ENCODE data around the gene KCNJ4.
"Not testable (repeated sequence)": the region's sequence is repeated elsewhere in the genome, so short reads cannot be mapped to it uniquely, and the experiment has no call there.

KCNJ4 gene

DNA sequence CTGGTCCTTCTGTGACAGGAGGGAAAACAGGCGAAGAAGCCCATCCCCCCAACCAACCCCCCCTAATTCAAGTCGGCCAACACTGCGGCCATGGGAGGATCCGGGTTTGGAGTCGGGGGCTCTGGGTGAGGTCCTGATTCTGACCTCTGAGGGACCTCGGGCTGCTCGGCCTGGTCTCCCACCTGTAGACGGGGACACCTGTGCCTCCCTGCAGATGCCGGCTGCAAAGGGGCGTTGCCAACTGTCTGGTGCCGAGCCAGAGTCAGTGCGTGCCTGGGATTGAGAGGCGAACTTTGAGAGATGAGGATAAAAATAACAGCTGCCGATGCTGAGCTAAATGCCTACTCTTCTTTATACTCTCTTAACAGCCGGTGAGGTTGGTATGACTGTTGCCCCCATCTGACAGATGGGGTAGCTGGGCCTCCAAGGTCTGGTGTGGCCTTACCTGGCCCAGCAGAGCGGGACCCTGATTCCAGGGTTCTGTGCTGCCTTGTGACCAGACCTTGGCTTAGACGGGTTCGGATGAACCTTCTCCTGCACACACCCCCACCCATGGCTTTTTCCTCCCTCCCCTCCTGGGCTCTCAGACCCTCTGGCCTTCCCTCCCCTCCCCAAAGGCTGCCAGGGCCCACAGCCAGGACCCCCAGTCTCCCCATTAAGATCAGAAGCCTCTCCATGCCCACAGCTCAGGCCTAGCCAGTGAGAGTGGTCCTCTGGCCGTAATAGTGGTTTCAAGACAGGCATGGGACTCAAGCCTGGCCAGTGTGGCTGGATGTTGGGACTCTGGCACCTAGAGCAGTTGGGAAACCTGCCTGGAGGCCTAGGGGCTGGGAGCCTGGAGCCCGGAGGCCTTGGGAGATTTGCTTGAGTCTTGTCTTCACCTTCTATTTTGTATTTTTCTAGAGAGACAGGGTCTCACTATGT lies 41.7 kb downstream of the KCNJ4 start:
- ATAC-seq = no peak; the same call in 2 of the 3 replicates
- no peak for TF ChIP-seq ZNF70 (CRISPR knock-in tag; IDR thresholded peaks at IDR 0.05)
- TF ChIP-seq, protein P1, sequence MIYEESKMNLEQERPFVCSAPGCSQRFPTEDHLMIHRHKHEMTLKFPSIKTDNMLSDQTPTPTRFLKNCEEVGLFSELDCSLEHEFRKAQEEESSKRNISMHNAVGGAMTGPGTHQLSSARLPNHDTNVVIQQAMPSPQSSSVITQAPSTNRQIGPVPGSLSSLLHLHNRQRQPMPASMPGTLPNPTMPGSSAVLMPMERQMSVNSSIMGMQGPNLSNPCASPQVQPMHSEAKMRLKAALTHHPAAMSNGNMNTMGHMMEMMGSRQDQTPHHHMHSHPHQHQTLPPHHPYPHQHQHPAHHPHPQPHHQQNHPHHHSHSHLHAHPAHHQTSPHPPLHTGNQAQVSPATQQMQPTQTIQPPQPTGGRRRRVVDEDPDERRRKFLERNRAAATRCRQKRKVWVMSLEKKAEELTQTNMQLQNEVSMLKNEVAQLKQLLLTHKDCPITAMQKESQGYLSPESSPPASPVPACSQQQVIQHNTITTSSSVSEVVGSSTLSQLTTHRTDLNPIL (CRISPR knock-in tag; IDR thresholded peaks at IDR 0.05; ENCODE audit: low read depth) = no peak
- TF ChIP-seq ISL1 (CRISPR knock-in tag; IDR thresholded peaks at IDR 0.05) = no peak
- TF ChIP-seq GLIS3 (CRISPR knock-in tag; IDR thresholded peaks at IDR 0.05) = no peak
- no peak for TF ChIP-seq ZNF8 (CRISPR knock-in tag; IDR thresholded peaks at IDR 0.05)
- no peak for TF ChIP-seq SNAI2 (CRISPR knock-in tag; IDR thresholded peaks at IDR 0.05)
- TF ChIP-seq, protein P2, sequence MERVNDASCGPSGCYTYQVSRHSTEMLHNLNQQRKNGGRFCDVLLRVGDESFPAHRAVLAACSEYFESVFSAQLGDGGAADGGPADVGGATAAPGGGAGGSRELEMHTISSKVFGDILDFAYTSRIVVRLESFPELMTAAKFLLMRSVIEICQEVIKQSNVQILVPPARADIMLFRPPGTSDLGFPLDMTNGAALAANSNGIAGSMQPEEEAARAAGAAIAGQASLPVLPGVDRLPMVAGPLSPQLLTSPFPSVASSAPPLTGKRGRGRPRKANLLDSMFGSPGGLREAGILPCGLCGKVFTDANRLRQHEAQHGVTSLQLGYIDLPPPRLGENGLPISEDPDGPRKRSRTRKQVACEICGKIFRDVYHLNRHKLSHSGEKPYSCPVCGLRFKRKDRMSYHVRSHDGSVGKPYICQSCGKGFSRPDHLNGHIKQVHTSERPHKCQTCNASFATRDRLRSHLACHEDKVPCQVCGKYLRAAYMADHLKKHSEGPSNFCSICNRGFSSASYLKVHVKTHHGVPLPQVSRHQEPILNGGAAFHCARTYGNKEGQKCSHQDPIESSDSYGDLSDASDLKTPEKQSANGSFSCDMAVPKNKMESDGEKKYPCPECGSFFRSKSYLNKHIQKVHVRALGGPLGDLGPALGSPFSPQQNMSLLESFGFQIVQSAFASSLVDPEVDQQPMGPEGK (CRISPR knock-in tag; IDR thresholded peaks at IDR 0.05; ENCODE audit: borderline replicate concordance) = no peak
- no peak for TF ChIP-seq ESRRG (CRISPR knock-in tag; IDR thresholded peaks at IDR 0.05)
- TF ChIP-seq, protein P3, sequence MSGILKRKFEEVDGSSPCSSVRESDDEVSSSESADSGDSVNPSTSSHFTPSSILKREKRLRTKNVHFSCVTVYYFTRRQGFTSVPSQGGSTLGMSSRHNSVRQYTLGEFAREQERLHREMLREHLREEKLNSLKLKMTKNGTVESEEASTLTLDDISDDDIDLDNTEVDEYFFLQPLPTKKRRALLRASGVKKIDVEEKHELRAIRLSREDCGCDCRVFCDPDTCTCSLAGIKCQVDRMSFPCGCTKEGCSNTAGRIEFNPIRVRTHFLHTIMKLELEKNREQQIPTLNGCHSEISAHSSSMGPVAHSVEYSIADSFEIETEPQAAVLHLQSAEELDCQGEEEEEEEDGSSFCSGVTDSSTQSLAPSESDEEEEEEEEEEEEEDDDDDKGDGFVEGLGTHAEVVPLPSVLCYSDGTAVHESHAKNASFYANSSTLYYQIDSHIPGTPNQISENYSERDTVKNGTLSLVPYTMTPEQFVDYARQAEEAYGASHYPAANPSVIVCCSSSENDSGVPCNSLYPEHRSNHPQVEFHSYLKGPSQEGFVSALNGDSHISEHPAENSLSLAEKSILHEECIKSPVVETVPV (CRISPR knock-in tag; IDR thresholded peaks at IDR 0.05) = no peak
- TF ChIP-seq, protein P4, sequence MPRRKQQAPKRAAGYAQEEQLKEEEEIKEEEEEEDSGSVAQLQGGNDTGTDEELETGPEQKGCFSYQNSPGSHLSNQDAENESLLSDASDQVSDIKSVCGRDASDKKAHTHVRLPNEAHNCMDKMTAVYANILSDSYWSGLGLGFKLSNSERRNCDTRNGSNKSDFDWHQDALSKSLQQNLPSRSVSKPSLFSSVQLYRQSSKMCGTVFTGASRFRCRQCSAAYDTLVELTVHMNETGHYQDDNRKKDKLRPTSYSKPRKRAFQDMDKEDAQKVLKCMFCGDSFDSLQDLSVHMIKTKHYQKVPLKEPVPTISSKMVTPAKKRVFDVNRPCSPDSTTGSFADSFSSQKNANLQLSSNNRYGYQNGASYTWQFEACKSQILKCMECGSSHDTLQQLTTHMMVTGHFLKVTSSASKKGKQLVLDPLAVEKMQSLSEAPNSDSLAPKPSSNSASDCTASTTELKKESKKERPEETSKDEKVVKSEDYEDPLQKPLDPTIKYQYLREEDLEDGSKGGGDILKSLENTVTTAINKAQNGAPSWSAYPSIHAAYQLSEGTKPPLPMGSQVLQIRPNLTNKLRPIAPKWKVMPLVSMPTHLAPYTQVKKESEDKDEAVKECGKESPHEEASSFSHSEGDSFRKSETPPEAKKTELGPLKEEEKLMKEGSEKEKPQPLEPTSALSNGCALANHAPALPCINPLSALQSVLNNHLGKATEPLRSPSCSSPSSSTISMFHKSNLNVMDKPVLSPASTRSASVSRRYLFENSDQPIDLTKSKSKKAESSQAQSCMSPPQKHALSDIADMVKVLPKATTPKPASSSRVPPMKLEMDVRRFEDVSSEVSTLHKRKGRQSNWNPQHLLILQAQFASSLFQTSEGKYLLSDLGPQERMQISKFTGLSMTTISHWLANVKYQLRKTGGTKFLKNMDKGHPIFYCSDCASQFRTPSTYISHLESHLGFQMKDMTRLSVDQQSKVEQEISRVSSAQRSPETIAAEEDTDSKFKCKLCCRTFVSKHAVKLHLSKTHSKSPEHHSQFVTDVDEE (CRISPR knock-in tag; IDR thresholded peaks at IDR 0.05) = no peak
- TF ChIP-seq PPARA (CRISPR knock-in tag; IDR thresholded peaks at IDR 0.05; ENCODE audit: borderline replicate concordance) = no peak

DNA sequence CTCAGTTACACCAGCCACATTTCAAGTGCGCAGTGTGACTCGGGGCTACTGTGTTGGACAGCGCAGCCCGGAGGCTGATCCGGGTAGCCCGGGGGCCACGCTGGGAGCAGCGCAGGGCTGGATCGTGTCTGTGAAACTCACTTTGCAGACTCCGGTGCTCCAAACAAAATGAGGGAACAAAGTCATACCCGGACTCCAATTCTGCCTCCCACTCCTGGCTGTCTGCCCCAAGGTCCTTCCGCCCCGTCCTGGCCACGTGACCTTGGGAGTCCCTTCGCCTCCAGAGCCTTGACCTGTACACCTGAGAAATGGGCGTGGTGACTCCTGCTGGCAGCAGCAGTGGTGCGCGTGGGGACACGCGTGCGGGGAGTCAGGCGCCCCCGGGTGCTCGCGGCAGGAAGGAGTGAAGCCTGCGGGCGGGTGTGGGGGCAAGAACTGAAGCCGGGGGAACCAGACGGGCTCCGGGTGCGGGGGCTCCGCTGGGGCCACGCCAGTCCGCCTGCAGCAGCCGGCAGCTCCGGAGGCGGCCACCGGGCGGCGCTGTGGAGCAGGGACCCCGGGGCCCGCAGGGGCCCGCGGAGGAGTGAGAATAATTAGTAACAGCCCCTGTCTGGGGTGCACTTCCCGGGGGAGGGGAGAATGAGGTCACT lies 42.4 kb downstream of the KCNJ4 start:
- ATAC-seq = peak; percentile 60
- TF ChIP-seq, protein P5, sequence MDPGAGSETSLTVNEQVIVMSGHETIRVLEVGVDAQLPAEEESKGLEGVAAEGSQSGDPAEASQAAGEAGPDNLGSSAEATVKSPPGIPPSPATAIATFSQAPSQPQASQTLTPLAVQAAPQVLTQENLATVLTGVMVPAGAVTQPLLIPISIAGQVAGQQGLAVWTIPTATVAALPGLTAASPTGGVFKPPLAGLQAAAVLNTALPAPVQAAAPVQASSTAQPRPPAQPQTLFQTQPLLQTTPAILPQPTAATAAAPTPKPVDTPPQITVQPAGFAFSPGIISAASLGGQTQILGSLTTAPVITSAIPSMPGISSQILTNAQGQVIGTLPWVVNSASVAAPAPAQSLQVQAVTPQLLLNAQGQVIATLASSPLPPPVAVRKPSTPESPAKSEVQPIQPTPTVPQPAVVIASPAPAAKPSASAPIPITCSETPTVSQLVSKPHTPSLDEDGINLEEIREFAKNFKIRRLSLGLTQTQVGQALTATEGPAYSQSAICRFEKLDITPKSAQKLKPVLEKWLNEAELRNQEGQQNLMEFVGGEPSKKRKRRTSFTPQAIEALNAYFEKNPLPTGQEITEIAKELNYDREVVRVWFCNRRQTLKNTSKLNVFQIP (CRISPR knock-in tag; IDR thresholded peaks at IDR 0.05; ENCODE audit: borderline replicate concordance, low read depth) = no peak
- TF ChIP-seq GLIS3 (CRISPR knock-in tag; IDR thresholded peaks at IDR 0.05) (no peak), TCF4 (CRISPR knock-in tag; IDR thresholded peaks at IDR 0.05; ENCODE audit: borderline replicate concordance) (no peak), ESRRG (CRISPR knock-in tag; IDR thresholded peaks at IDR 0.05) (no peak), ZFP30 (CRISPR knock-in tag; IDR thresholded peaks at IDR 0.05) (no peak), ISL1 (CRISPR knock-in tag; IDR thresholded peaks at IDR 0.05) (no peak), ZNF8 (CRISPR knock-in tag; IDR thresholded peaks at IDR 0.05) (no peak), BACH2 (CRISPR knock-in tag; IDR thresholded peaks at IDR 0.05; ENCODE audit: borderline replicate concordance) (no peak)
- TF ChIP-seq, protein P3 (CRISPR knock-in tag; IDR thresholded peaks at IDR 0.05) = no peak

DNA sequence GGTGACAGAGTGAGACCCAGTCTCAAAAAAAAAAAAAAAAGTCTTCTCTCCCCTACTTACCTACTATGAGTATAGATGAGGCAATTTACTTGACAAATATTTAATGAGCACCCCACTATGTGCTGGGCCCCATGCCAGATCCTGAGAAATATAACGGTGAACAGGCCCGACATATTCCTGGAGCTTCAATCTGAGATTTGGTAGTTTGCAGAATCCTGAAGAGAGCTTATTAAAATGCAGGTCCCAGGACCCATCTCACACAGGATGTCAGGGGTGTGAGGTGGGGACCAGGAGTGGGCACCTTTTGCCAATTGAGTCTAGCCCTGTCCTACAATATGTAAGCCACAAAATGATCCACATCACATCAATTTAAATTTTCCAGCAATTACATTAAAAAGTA lies 44.0 kb downstream of the KCNJ4 start:
- ATAC-seq = no peak
- TF ChIP-seq ZNF70 (CRISPR knock-in tag; IDR thresholded peaks at IDR 0.05) = no peak

DNA sequence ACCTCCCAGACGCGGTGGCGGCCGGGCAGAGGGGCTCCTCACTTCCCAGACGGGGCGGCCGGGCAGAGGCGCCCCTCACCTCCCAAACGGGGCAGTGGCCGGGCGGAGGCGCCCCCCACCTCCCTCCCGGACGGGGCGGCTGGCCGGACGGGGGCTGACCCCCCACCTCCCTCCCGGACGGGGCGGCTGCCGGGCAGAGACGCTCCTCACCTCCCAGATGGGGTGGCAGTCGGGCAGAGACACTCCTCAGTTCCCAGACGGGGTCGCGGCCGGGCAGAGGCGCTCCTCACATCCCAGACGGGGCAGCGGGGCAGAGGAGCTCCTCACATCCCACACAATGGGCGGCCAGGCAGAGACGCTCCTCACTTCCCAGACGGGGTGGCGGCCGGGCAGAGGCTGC lies 45.1 kb downstream of the KCNJ4 start:
- not testable (repeated sequence) for ATAC-seq
